IMR-90 (cell line): Measurements from ENCODE around the gene GTF2H1. TPM values are rescaled to one million over a fixed set of nuclear protein-coding genes. Genes with fewer than 3 reads are reported as not detected.

ENCODE experiments used
- ATAC-seq: fragments of 200-7000 bp; cut with Tn5 transposase; 2 replicates; pipeline ENCODE4 v1.9.1; 2020; ENCODE audit warnings: low read depth, mild to moderate bottlenecking, moderate library complexity
- BruUV-seq: library from RNA; stranded (reverse); fragments of 400-500 nt; replicated peaks from 2 replicates; lab custom pipeline; 2021; lab: Mats Ljungman, UMichigan
- CTCF ChIA-PET: fragments of 300-600 bp; formaldehyde crosslinking; extraction: SDS; loops from one replicate; lab custom pipeline; 2021; ENCODE audit warnings: antibody characterized with exemption; lab: Yijun Ruan, JAX
- POLR2A ChIA-PET: fragments of 300-600 bp; sonication (Branson Sonifier 250); formaldehyde crosslinking; loops from one replicate; lab custom pipeline; 2022; ENCODE audit warnings: antibody characterized with exemption; ENCODE audit not compliant: unreplicated experiment; lab: Charles Lee
- DNase-seq: peaks from one replicate; pipeline ENCODE4 v3.0.0; 2013
- H2AFZ ChIP-seq: replicated peaks from 2 replicates; pipeline ENCODE3; 2013; ENCODE audit warnings: low read length, mild to moderate bottlenecking; ENCODE audit not compliant: poor library complexity
- H2AK5ac ChIP-seq: 2 replicates; pipeline ENCODE4 v1.6.1; 2013; ENCODE audit warnings: low read depth, low read length, inconsistent platforms
- H2AK9ac ChIP-seq: replicated peaks from 2 replicates; pipeline ENCODE3; 2013; ENCODE audit warnings: mild to moderate bottlenecking, low read depth, low read length, moderate library complexity; ENCODE audit not compliant: poor library complexity
- H2BK120ac ChIP-seq: 2 replicates; pipeline ENCODE4 v1.6.1; 2013; ENCODE audit warnings: low read depth, low read length, inconsistent platforms
- H2BK15ac ChIP-seq: 3 replicates; pipeline ENCODE4 v1.6.1; 2013; ENCODE audit warnings: low read depth, low read length, inconsistent platforms
- H2BK20ac ChIP-seq: 2 replicates; pipeline ENCODE4 v1.6.1; 2013; ENCODE audit warnings: low read depth, mild to moderate bottlenecking, inconsistent platforms, low read length, moderate library complexity
- H2BK5ac ChIP-seq: 2 replicates; pipeline ENCODE4 v1.6.1; 2013; ENCODE audit warnings: mild to moderate bottlenecking, low read depth, low read length, inconsistent platforms; ENCODE audit not compliant: poor library complexity, severe bottlenecking
- H3K14ac ChIP-seq: replicated peaks from 2 replicates; pipeline ENCODE4 v1.6.1; 2013; ENCODE audit warnings: low read depth, low read length, inconsistent platforms
- H3K18ac ChIP-seq: 2 replicates; pipeline ENCODE4 v1.6.1; 2013; ENCODE audit warnings: low read depth, low read length, control low read depth
- H3K23ac ChIP-seq: 2 replicates; pipeline ENCODE4 v1.6.1; 2013; ENCODE audit warnings: low read depth, low read length, inconsistent platforms
- H3K27ac ChIP-seq: 2 replicates; pipeline ENCODE4 v1.5.1; 2013; ENCODE audit warnings: mild to moderate bottlenecking, control low read depth, low read length; ENCODE audit not compliant: insufficient read depth
- H3K27me3 ChIP-seq: 2 replicates; pipeline ENCODE4 v1.6.1; 2013; ENCODE audit warnings: low read length; ENCODE audit not compliant: control insufficient read depth, insufficient read depth
- H3K36me3 ChIP-seq: 2 replicates; pipeline ENCODE4 v1.6.1; 2013; ENCODE audit warnings: low read length, mixed read lengths; ENCODE audit not compliant: control insufficient read depth, insufficient read depth
- H3K4ac ChIP-seq: 2 replicates; pipeline ENCODE4 v1.6.1; 2013; ENCODE audit warnings: low read depth, low read length, inconsistent platforms
- H3K4me1 ChIP-seq: 2 replicates; pipeline ENCODE4 v1.6.1; 2013; ENCODE audit warnings: low read length, mixed read lengths; ENCODE audit not compliant: control insufficient read depth, insufficient read depth
- H3K4me2 ChIP-seq: 2 replicates; pipeline ENCODE4 v1.6.1; 2013; ENCODE audit warnings: low read depth, mild to moderate bottlenecking, control low read depth, low read length, moderate library complexity
- H3K4me3 ChIP-seq: 2 replicates; pipeline ENCODE4 v1.5.1; 2013; ENCODE audit warnings: low read depth, mild to moderate bottlenecking, control low read depth, low read length, moderate library complexity; ENCODE audit not compliant: insufficient read depth
- H3K56ac ChIP-seq: 2 replicates; pipeline ENCODE4 v1.6.1; 2013; ENCODE audit warnings: low read length, inconsistent platforms; ENCODE audit not compliant: insufficient read depth; ENCODE audit errors: extremely low read depth
- H3K79me1 ChIP-seq, 2 experiments: 2 replicates each; pipeline ENCODE4 v1.6.1; 2013; ENCODE audit warnings: low read length in 2 of 2, inconsistent platforms in 1 of 2, low read depth in 1 of 2
- H3K9ac ChIP-seq: 2 replicates; pipeline ENCODE4 v1.6.1; 2013; ENCODE audit warnings: low read depth, low read length, control low read depth
- H3K9me1 ChIP-seq: 2 replicates; pipeline ENCODE4 v1.6.1; 2013; ENCODE audit warnings: low read length, inconsistent platforms; ENCODE audit not compliant: insufficient read depth
- H3K9me3 ChIP-seq: 2 replicates; pipeline ENCODE4 v1.6.1; 2013; ENCODE audit warnings: low read length; ENCODE audit not compliant: control insufficient read depth, insufficient read depth
- H4K20me1 ChIP-seq: 2 replicates; pipeline ENCODE4 v1.6.1; 2013; ENCODE audit warnings: low read length, inconsistent platforms; ENCODE audit not compliant: insufficient read depth
- H4K5ac ChIP-seq: 2 replicates; pipeline ENCODE4 v1.6.1; 2013; ENCODE audit warnings: mild to moderate bottlenecking, low read depth, low read length, control low read depth
- H4K8ac ChIP-seq, 2 experiments: 2 replicates each; pipeline ENCODE4 v1.6.1; 2013; ENCODE audit warnings: low read depth in 2 of 2, low read length in 2 of 2, control low read depth in 1 of 2, inconsistent platforms in 1 of 2
- H4K91ac ChIP-seq: 2 replicates; pipeline ENCODE4 v1.6.1; 2013; ENCODE audit warnings: low read depth, low read length, inconsistent platforms; ENCODE audit not compliant: insufficient read depth
- ELK1 ChIP-seq: fragments of 150-350 bp; IDR thresholded peaks from 2 replicates; pipeline ENCODE4 v1.6.1; 2016; ENCODE audit warnings: low read depth, mild to moderate bottlenecking, low read length, moderate library complexity, borderline replicate concordance
- MAFK ChIP-seq: IDR thresholded peaks from 2 replicates; pipeline ENCODE4 v1.6.1; 2012; ENCODE audit warnings: low read depth, low read length, improper control_type of control experiment
- MXI1 ChIP-seq: IDR thresholded peaks from 2 replicates; pipeline ENCODE4 v1.6.1; 2012; ENCODE audit warnings: low read depth, mild to moderate bottlenecking, low read length, moderate library complexity, borderline replicate concordance
- RAD21 ChIP-seq: IDR thresholded peaks from 2 replicates; pipeline ENCODE4 v1.6.1; 2012; ENCODE audit warnings: low read length, improper control_type of control experiment
- RFX5 ChIP-seq: IDR thresholded peaks from 2 replicates; pipeline ENCODE4 v1.8.0; 2012; ENCODE audit warnings: low read depth, mild to moderate bottlenecking, low read length, moderate library complexity
- SMC3 ChIP-seq: fragments of 150-350 bp; IDR thresholded peaks from 2 replicates; pipeline ENCODE4 v1.6.1; 2016; ENCODE audit warnings: low read depth, mild to moderate bottlenecking, antibody characterized with exemption, low read length, moderate library complexity
- USF2 ChIP-seq: fragments of 150-350 bp; IDR thresholded peaks from 2 replicates; pipeline ENCODE4 v1.6.1; 2017; ENCODE audit warnings: mild to moderate bottlenecking, antibody characterized with exemption, low read length, low read depth
- WGBS, 2 experiments: methylation state at CpG; one replicate each; pipeline versions ENCODE4 v1.1.5 to v1.1.7; 2013; ENCODE audit warnings: missing lambda C conversion rate in 2 of 2; ENCODE audit not compliant: insufficient read length in 1 of 2; ENCODE audit errors: extremely low coverage in 2 of 2; 5-methylcytosine and 5-hydroxymethylcytosine counted together
- dilution Hi-C: fragments of 300-500 bp; cut with HindIII; formaldehyde crosslinking; loops from one replicate; pipeline ENCODE4 v1.14.3; 2018; ENCODE audit warnings: low sequenced_read_pairs; ENCODE audit not compliant: unreplicated experiment
- in situ Hi-C: fragments of 300-500 bp; cut with MboI; formaldehyde crosslinking; loops from 3 replicates; pipeline ENCODE4 v1.14.3; 2019; ENCODE audit warnings: low sequenced_read_pairs, inconsistent platforms, mixed read lengths
- intact Hi-C: fragments of 100-400 bp; cut with micrococcal nuclease; formaldehyde crosslinking; loops from 2 replicates; pipeline ENCODE4 v1.10.0; 2022
- microRNA-seq, 2 experiments: library from miRNA; stranded (forward) in 1 of 2; unstranded in 1 of 2; fragments of 10-50 nt in 1 of 2; fragments of <30 nt in 1 of 2; gene quantifications in 1 of 2; microRNA quantifications in 1 of 2; one replicate each; pipeline versions ENCODE3 to v1.1.0; 2013 to 2020; ENCODE audit not compliant: insufficient read depth in 1 of 2, insufficient read length in 1 of 2, unreplicated experiment in 1 of 2
- polyA plus RNA-seq, 3 experiments: library from polyadenylated mRNA; depleted of rRNA; stranded (reverse); fragments of >200 nt; gene quantifications; 2 replicates each; pipeline ENCODE4 v1.2.3, GENCODE V29; 2012; ENCODE audit warnings: low replicate concordance in 1 of 3
- small RNA-seq, 5 experiments: library from RNA; depleted of rRNA; stranded (forward); fragments of <200 nt; gene quantifications; one replicate each; pipeline ENCODE3, GENCODE V24; 2012
- total RNA-seq: library from RNA; depleted of rRNA; stranded (reverse); fragments of >200 nt; gene quantifications from 2 replicates; pipeline ENCODE4 v1.2.3, GENCODE V29; 2012; rRNA removed

The GTF2H1 gene
- total and polyA plus RNA-seq, 2 of the 4 experiments (the other 2 are of a cell fraction), result 25.0 to 67.0 TPM

GRCh38 chr11:18416459-18416858 is 94.1 kb downstream of the GTF2H1 start:
- POLR2A ChIA-PET, result no interaction called here
- no peaks in the 10 kb centered on the region for H3K79me1 ChIP-seq
- H3K4me2 ChIP-seq, result no peak overlapping the region
- H4K8ac ChIP-seq, result no peak overlapping the region
- no peak overlapping the region for H2AFZ ChIP-seq
- no TSS peak for BruUV-seq
- no peak overlapping the region for H2BK5ac ChIP-seq
- no peak overlapping the region for H3K27ac ChIP-seq
- H4K5ac ChIP-seq, result no peak overlapping the region
- H3K9ac ChIP-seq, result no peak overlapping the region
- H3K23ac ChIP-seq, result no peak overlapping the region
- H2AK9ac ChIP-seq, result no peak overlapping the region
- no peak for TF ChIP-seq ELK1
- TF ChIP-seq MAFK, result no peak
- no peak for TF ChIP-seq USF2
- TF ChIP-seq MXI1, result no peak
- no peak for TF ChIP-seq SMC3
- TF ChIP-seq RAD21, result no peak
- no peak for TF ChIP-seq RFX5
- no peak overlapping the region for H2BK15ac ChIP-seq
- no peak overlapping the region for H2AK5ac ChIP-seq
- no peak overlapping the region for H2BK120ac ChIP-seq
- DNase-seq, result no peak
- dilution Hi-C loops (no loop called here), in situ Hi-C loops (no loop called here), intact Hi-C loops (no loop called here)
- no peaks in the 10 kb centered on the region for H3K36me3 ChIP-seq
- H3K18ac ChIP-seq, result no peak overlapping the region
- H2BK20ac ChIP-seq, result no peak overlapping the region
- no peak overlapping the region for H3K4me3 ChIP-seq
- no peak overlapping the region for H4K91ac ChIP-seq
- H3K27me3 ChIP-seq, result no peaks in the 10 kb centered on the region
- H3K9me1 ChIP-seq, result no peaks in the 10 kb centered on the region
- H3K9me3 ChIP-seq, result no peaks in the 10 kb centered on the region
- CTCF ChIA-PET, result no interaction called here
- no peak overlapping the region for H3K56ac ChIP-seq
- H4K20me1 ChIP-seq, result no peaks in the 10 kb centered on the region
- ATAC-seq, result no peak
- no peaks in the 10 kb centered on the region for H3K4me1 ChIP-seq
- H3K4ac ChIP-seq, result no peak overlapping the region
- WGBS, 2 experiments, result 80% methylated on average over 1 of the region's 3 CpGs
- H3K14ac ChIP-seq, result no peak overlapping the region

Small RNAs within 50 kb of the gene (microRNA-seq; reads per million reads assigned to microRNA genes)
- 0 to 3.1 reads per million in 2 experiments for gene MIR3159

Small RNAs within 50 kb of the gene (small RNA-seq; reads per million reads assigned to genes)
- 0 to 10.8 (median 0) reads per million in 5 experiments for gene MIR3159

Other genes with a start within 250 kb of the GTF2H1 start
- gene SAAL1, start 216.5 kb upstream of the GTF2H1 start, total RNA-seq, result 12.5 and 21.1 TPM in 2 replicates
- 12.5 and 12.8 TPM in 2 replicates for gene SAAL1, start 216.5 kb upstream of the GTF2H1 start, polyA plus RNA-seq (2012; rRNA removed)
- gene MRGPRX3, start 190.0 kb upstream of the GTF2H1 start, total RNA-seq, result not detected in 2 replicates
- gene MRGPRX3, start 190.0 kb upstream of the GTF2H1 start, polyA plus RNA-seq (2012; rRNA removed), result not detected in 2 replicates
- under 0.01 TPM in 1 of 2 replicates, not detected in the other for gene MRGPRX4, start 149.7 kb upstream of the GTF2H1 start, total RNA-seq
- 0.05 TPM in 1 of 2 replicates, not detected in the other for gene MRGPRX4, start 149.7 kb upstream of the GTF2H1 start, polyA plus RNA-seq (2012; rRNA removed)
- not detected in 2 replicates for gene SAA4, start 85.8 kb upstream of the GTF2H1 start, total RNA-seq
- not detected in 2 replicates for gene SAA4, start 85.8 kb upstream of the GTF2H1 start, polyA plus RNA-seq (2012; rRNA removed)
- gene SAA2, start 73.9 kb upstream of the GTF2H1 start, total RNA-seq, result not detected in 2 replicates
- not detected in 2 replicates for gene SAA2, start 73.9 kb upstream of the GTF2H1 start, polyA plus RNA-seq (2012; rRNA removed)
- gene SAA1, start 56.3 kb upstream of the GTF2H1 start, total RNA-seq, result not detected in 2 replicates
- gene SAA1, start 56.3 kb upstream of the GTF2H1 start, polyA plus RNA-seq (2012; rRNA removed), result not detected in 2 replicates
- 28.3 and 34.7 TPM in 2 replicates for gene HPS5, start 427 bp upstream of the GTF2H1 start, total RNA-seq
- 6.2 and 7.9 TPM in 2 replicates for gene HPS5, start 427 bp upstream of the GTF2H1 start, polyA plus RNA-seq (2012; rRNA removed)
- gene LDHA, start 72.0 kb downstream of the GTF2H1 start, total RNA-seq, result 1,735 and 2,567 TPM in 2 replicates
- 1,293 and 1,813 TPM in 2 replicates for gene LDHA, start 72.0 kb downstream of the GTF2H1 start, polyA plus RNA-seq (2012; rRNA removed)
- not detected in 2 replicates for gene LDHC, start 89.8 kb downstream of the GTF2H1 start, total RNA-seq
- gene LDHC, start 89.8 kb downstream of the GTF2H1 start, polyA plus RNA-seq (2012; rRNA removed), result not detected in 2 replicates
- gene LDHAL6A, start 133.3 kb downstream of the GTF2H1 start, total RNA-seq, result not detected in 2 replicates
- gene LDHAL6A, start 133.3 kb downstream of the GTF2H1 start, polyA plus RNA-seq (2012; rRNA removed), result not detected in 2 replicates
- gene TSG101, start 204.4 kb downstream of the GTF2H1 start, total RNA-seq, result 67.4 and 76.4 TPM in 2 replicates
- gene TSG101, start 204.4 kb downstream of the GTF2H1 start, polyA plus RNA-seq (2012; rRNA removed), result 108 and 113 TPM in 2 replicates